ENCODE measurements around the gene COX6A2.
"Not testable (repeated sequence)": the region's sequence is repeated elsewhere in the genome, so short reads cannot be mapped to it uniquely, and the experiment has no call there.

COX6A2 gene

GRCh38 chr16:31461921-31462804 lies 34.0 kb upstream of the COX6A2 start:
- DNase-seq = no peak

- DNase-seq = no peak
Observed at GRCh38 chr16:31461201-31461920, 33.2 kb upstream of the COX6A2 start.

GRCh38 chr16:31460582-31461002 lies 32.4 kb upstream of the COX6A2 start:
- DNase-seq = no peak

GRCh38 chr16:31459687-31460581 lies 31.8 kb upstream of the COX6A2 start:
- DNase-seq = peak; percentile 100

GRCh38 chr16:31458844-31459686 lies 30.9 kb upstream of the COX6A2 start, which contains the start of gene ARMC5:
Gene ARMC5 (plus strand): TSS chr16:31459501. CDS start chr16:31459525, 24 bp downstream.
- DNase-seq = peak; percentile 95

- DNase-seq = peak; percentile 62
Observed at GRCh38 chr16:31458073-31458843, 30.1 kb upstream of the COX6A2 start.

- no peak for DNase-seq
Observed at GRCh38 chr16:31456988-31457360, 28.8 kb upstream of the COX6A2 start.

- no peak for DNase-seq
Observed at GRCh38 chr16:31455601-31456314, 27.6 kb upstream of the COX6A2 start.

GRCh38 chr16:31453255-31454204 lies 25.4 kb upstream of the COX6A2 start:
- DNase-seq = no peak

GRCh38 chr16:31452631-31453106 lies 24.5 kb upstream of the COX6A2 start:
- DNase-seq = no peak

GRCh38 chr16:31451681-31452351 lies 23.7 kb upstream of the COX6A2 start:
- no peak for DNase-seq

- DNase-seq = no peak
Observed at GRCh38 chr16:31451201-31451600, 23.0 kb upstream of the COX6A2 start.

- DNase-seq = not testable (repeated sequence)
Observed at GRCh38 chr16:31445931-31446330, 17.8 kb upstream of the COX6A2 start.

GRCh38 chr16:31441956-31442355 lies 13.8 kb upstream of the COX6A2 start:
- DNase-seq = no peak

GRCh38 chr16:31440516-31441184 lies 12.5 kb upstream of the COX6A2 start:
- DNase-seq = no peak

- no peak for DNase-seq
Observed at GRCh38 chr16:31439519-31439918, 11.4 kb upstream of the COX6A2 start.

- not testable (repeated sequence) for DNase-seq
Observed at GRCh38 chr16:31439023-31439422, 10.9 kb upstream of the COX6A2 start.

GRCh38 chr16:31438414-31438813 lies 10.3 kb upstream of the COX6A2 start:
- no peak for DNase-seq

Measured in activated T-cell treated with anti-CD3 and anti-CD28 coated beads, Interleukin-2, amount 50 U/mL, for 1 hour (primary cell).